GM19463 (cell line): ENCODE measurements around the gene TLR6.

Experiments
- ATAC-seq: cut with Tn5 transposase; IDR thresholded peaks from one replicate; pipeline ENCODE4 v1.9.1; 2021; ENCODE audit warnings: mild to moderate bottlenecking, moderate library complexity; ENCODE audit not compliant: unreplicated experiment

Gene TLR6

GRCh38 chr4:38868059-38868960, 11.7 kb upstream of the TLR6 start:
- ATAC-seq, result peak; percentile 5

- ATAC-seq, result peak; percentile 97
Observed at GRCh38 chr4:38867478-38868058, 11.0 kb upstream of the TLR6 start, which contains the start of gene FAM114A1. Gene FAM114A1 (plus strand): TSS chr4:38867806. CDS start chr4:38878079, 10,273 bp downstream.

GRCh38 chr4:38866973-38867477, 10.4 kb upstream of the TLR6 start:
- ATAC-seq, result no peak

- no peak for ATAC-seq
Observed at GRCh38 chr4:38865445-38865844, 8.8 kb upstream of the TLR6 start.

- ATAC-seq, result no peak
Observed at GRCh38 chr4:38861791-38862190, 5.2 kb upstream of the TLR6 start.

GRCh38 chr4:38860788-38861424, 4.3 kb upstream of the TLR6 start:
- peak; percentile 40 for ATAC-seq

- no peak for ATAC-seq
Observed at GRCh38 chr4:38859501-38859900, 2.9 kb upstream of the TLR6 start.

- no peak for ATAC-seq
Observed at GRCh38 chr4:38858097-38858420, 1.4 kb upstream of the TLR6 start.

- peak; percentile 63 for ATAC-seq
Observed at GRCh38 chr4:38857354-38858096, 908 bp upstream of the TLR6 start.

- ATAC-seq, result no peak
Observed at GRCh38 chr4:38856046-38856445, 571 bp downstream of the TLR6 start.

- ATAC-seq, result no peak
Observed at GRCh38 chr4:38855466-38855865, 1.2 kb downstream of the TLR6 start.

GRCh38 chr4:38846015-38846414, 10.6 kb downstream of the TLR6 start:
- ATAC-seq, result no peak

- no peak for ATAC-seq
Observed at GRCh38 chr4:38842994-38843393, 13.6 kb downstream of the TLR6 start.

- no peak for ATAC-seq
Observed at GRCh38 chr4:38837849-38838248, 18.8 kb downstream of the TLR6 start.

- ATAC-seq, result no peak
Observed at GRCh38 chr4:38837334-38837733, 19.3 kb downstream of the TLR6 start.

GRCh38 chr4:38834570-38834969, 22.0 kb downstream of the TLR6 start:
- ATAC-seq, result no peak

- no peak for ATAC-seq
Observed at GRCh38 chr4:38832624-38833528, 23.7 kb downstream of the TLR6 start.

- no peak for ATAC-seq
Observed at GRCh38 chr4:38832206-38832605, 24.4 kb downstream of the TLR6 start.

- ATAC-seq, result no peak
Observed at GRCh38 chr4:38831653-38832052, 25.0 kb downstream of the TLR6 start.

- ATAC-seq, result no peak
Observed at GRCh38 chr4:38829237-38829636, 27.4 kb downstream of the TLR6 start.
